GM10248 (cell line): ENCODE measurements around the gene FAM170B.

Source experiments
- CTCF ChIA-PET: fragments of 300-600 bp; sonication (Branson Sonifier 250); formaldehyde crosslinking; extraction: SDS; loops from one replicate; lab custom pipeline; 2021; ENCODE audit warnings: antibody characterized with exemption; lab: Yijun Ruan, JAX
- POLR2A ChIA-PET: fragments of 350-650 bp; sonication (Branson Sonifier 250); formaldehyde crosslinking; extraction: SDS; loops from one replicate; lab custom pipeline; 2020; ENCODE audit warnings: antibody characterized with exemption; lab: Yijun Ruan, JAX
- DNase-seq: peaks from one replicate; pipeline ENCODE4 v3.0.0; 2012; ENCODE audit errors: extremely low spot score
- CTCF ChIP-seq: IDR thresholded peaks from 2 replicates; pipeline ENCODE4 v1.5.1; 2012; ENCODE audit warnings: mild to moderate bottlenecking, low read depth; ENCODE audit errors: extremely low read depth, missing control alignments, control extremely low read depth

FAM170B gene

GRCh38 chr10:49173853-49174252 is 40.0 kb upstream of the FAM170B start:
- ChIA-PET CTCF (interaction anchor here (1.4 to 4.5 kb wide), 3 partner anchors 10 to 516 kb away, joined by 4 to 28 read pairs (median 24); no protein-coding TSS in a partner anchor), POLR2A (interaction anchor here (1.1 kb wide), 1 partner anchor 16 kb away, joined by 3 read pairs; no protein-coding TSS in a partner anchor)
- TF ChIP-seq CTCF: no peak
- DNase-seq: no peak

GRCh38 chr10:49173201-49173772 is 39.5 kb upstream of the FAM170B start:
- CTCF ChIA-PET: interaction anchor here (1.4 to 4.5 kb wide), 3 partner anchors 9 to 516 kb away, joined by 4 to 28 read pairs (median 24); no protein-coding TSS in a partner anchor
- POLR2A ChIA-PET: interaction anchor here (1.1 kb wide), 1 partner anchor 17 kb away, joined by 3 read pairs; no protein-coding TSS in a partner anchor

GRCh38 chr10:49172777-49173132 is 38.9 kb upstream of the FAM170B start:
- POLR2A ChIA-PET: no interaction called here
- DNase-seq: no peak
- TF ChIP-seq CTCF: no peak
- CTCF ChIA-PET: interaction anchor here (4.5 kb wide), 2 partner anchors 8 to 515 kb away, joined by 24 to 28 read pairs; no protein-coding TSS in a partner anchor

More at GRCh38 chr10:49173201-49173772, 39.5 kb upstream of the FAM170B start:
- TF ChIP-seq CTCF: no peak
- DNase-seq: no peak

- CTCF ChIA-PET: interaction anchor here (1.5 to 4.5 kb wide), 4 partner anchors 8 to 515 kb away, joined by 4 to 28 read pairs (median 15); no protein-coding TSS in a partner anchor
- TF ChIP-seq CTCF: no peak
- POLR2A ChIA-PET: interaction anchor here (0.7 kb wide), 1 partner anchor 367 kb away, joined by 3 read pairs; the partner anchor contains the start of gene ERCC6
- DNase-seq: no peak
Observed at GRCh38 chr10:49172061-49172776, 38.4 kb upstream of the FAM170B start.

GRCh38 chr10:49171326-49172060 is 37.7 kb upstream of the FAM170B start:
- ChIA-PET POLR2A (interaction anchor here (0.7 kb wide), 1 partner anchor 367 kb away, joined by 3 read pairs; the partner anchor contains the start of gene ERCC6), CTCF (interaction anchor here (1.0 to 4.5 kb wide), 4 partner anchors 10 to 514 kb away, joined by 3 to 24 read pairs (median 5); no protein-coding TSS in a partner anchor)
- no peak for TF ChIP-seq CTCF
- no peak for DNase-seq
